Measurements from ENCODE around the gene KIF3B. TPM values are rescaled to one million over a fixed set of nuclear protein-coding genes. Genes with fewer than 3 reads are reported as not detected.
"Not testable (repeated sequence)": the region's sequence is repeated elsewhere in the genome, so short reads cannot be mapped to it uniquely, and the experiment has no call there.

The KIF3B gene
- total and polyA plus RNA-seq, 4 experiments from 2014 or later: 1.6 to 14.5 (median 9.7) TPM

- peak overlapping the region; percentile 24 to 80 (median 66) for H3K4me3 Mint-ChIP-seq
- no peaks in the 10 kb centered on the region for H3K36me3 ChIP-seq (ENCODE audit: insufficient read depth, low read length)
- H3K27ac Mint-ChIP-seq: peak overlapping the region; percentile 70 to 91 (median 81)
- peak; percentile 27 to 75 (median 39) for DNase-seq
- H3K4me1 ChIP-seq (ENCODE audit: insufficient read depth, low read length): peaks cover 34% of the 10 kb centered on the region
- H3K9me3 Mint-ChIP-seq: peaks cover 0 to 1% (median 0%) of the 10 kb centered on the region in 8 donors
- no peaks in the 10 kb centered on the region for H3K9me3 ChIP-seq (ENCODE audit: control insufficient read depth in 1 of 2, low read length in 2 of 2)
- no peaks in the 10 kb centered on the region for H3K27me3 Mint-ChIP-seq
- peaks cover 1 to 6% of the 10 kb centered on the region in 2 donors for H3K36me3 Mint-ChIP-seq
- H3K27me3 ChIP-seq (ENCODE audit: insufficient read depth, low read length): no peaks in the 10 kb centered on the region
- peaks cover 37 to 48% (median 41%) of the 10 kb centered on the region in 4 donors for H3K4me1 Mint-ChIP-seq
- H3K4me3 ChIP-seq (ENCODE audit: low read length in 2 of 2): no peak overlapping the region
- CTCF ChIA-PET (ENCODE audit: partially characterized antibody): interaction anchor here (0.7 to 1.5 kb wide), 6 partner anchors 9 to 237 kb away, joined by 3 to 4 read pairs (median 3); partner anchors contain the start of gene ASXL1
- intact Hi-C loops (cut with micrococcal nuclease): no loop called here
- H3K27ac ChIP-seq (ENCODE audit: low read depth, low read length): peak overlapping the region; percentile 60
- POLR2A ChIA-PET (ENCODE audit: partially characterized antibody): interaction anchor here (0.6 to 2.2 kb wide), 8 partner anchors 9 to 367 kb away, joined by 3 to 10 read pairs (median 4); partner anchors contain the start of gene ASXL1
Observed at GRCh38 chr20:32285621-32286371, 8.3 kb downstream of the KIF3B start.

GRCh38 chr20:32287231-32287638, 9.8 kb downstream of the KIF3B start:
- H3K27me3 ChIP-seq (ENCODE audit: insufficient read depth, low read length): no peaks in the 10 kb centered on the region
- no peak overlapping the region for H3K27ac ChIP-seq (ENCODE audit: low read depth, low read length)
- H3K27me3 Mint-ChIP-seq: no peaks in the 10 kb centered on the region
- intact Hi-C loops (cut with micrococcal nuclease): no loop called here
- H3K36me3 Mint-ChIP-seq: peaks cover 0 to 1% of the 10 kb centered on the region in 2 donors
- POLR2A ChIA-PET (ENCODE audit: partially characterized antibody): interaction anchor here (0.7 to 1.0 kb wide), 2 partner anchors 10 to 11 kb away, joined by 3 read pairs; partner anchors contain the start of gene KIF3B
- peaks cover 32% of the 10 kb centered on the region for H3K4me1 ChIP-seq (ENCODE audit: insufficient read depth, low read length)
- H3K36me3 ChIP-seq (ENCODE audit: insufficient read depth, low read length): no peaks in the 10 kb centered on the region
- no peak overlapping the region for H3K4me3 Mint-ChIP-seq
- peak overlapping the region in 3 of 7 donors; percentile 7 to 47 (median 22) for H3K27ac Mint-ChIP-seq
- no peak for DNase-seq
- CTCF ChIA-PET (ENCODE audit: partially characterized antibody): no interaction called here
- H3K9me3 Mint-ChIP-seq: peaks cover 0 to 1% (median 0%) of the 10 kb centered on the region in 8 donors
- no peak overlapping the region for H3K4me3 ChIP-seq (ENCODE audit: low read length in 2 of 2)
- peaks cover 31 to 35% (median 31%) of the 10 kb centered on the region in 4 donors for H3K4me1 Mint-ChIP-seq
- H3K9me3 ChIP-seq (ENCODE audit: control insufficient read depth in 1 of 2, low read length in 2 of 2): no peaks in the 10 kb centered on the region

GRCh38 chr20:32288225-32288849, 10.9 kb downstream of the KIF3B start:
- H3K4me1 Mint-ChIP-seq: peaks cover 29 to 32% (median 30%) of the 10 kb centered on the region in 4 donors
- no peaks in the 10 kb centered on the region for H3K36me3 ChIP-seq (ENCODE audit: insufficient read depth, low read length)
- H3K4me1 ChIP-seq (ENCODE audit: insufficient read depth, low read length): peaks cover 32% of the 10 kb centered on the region
- no peak overlapping the region for H3K27ac ChIP-seq (ENCODE audit: low read depth, low read length)
- H3K4me3 ChIP-seq (ENCODE audit: low read length in 2 of 2): no peak overlapping the region
- ChIA-PET POLR2A (ENCODE audit: partially characterized antibody) (no interaction called here), CTCF (ENCODE audit: partially characterized antibody) (no interaction called here)
- H3K9me3 Mint-ChIP-seq: peaks cover 0 to 1% (median 0%) of the 10 kb centered on the region in 8 donors
- H3K4me3 Mint-ChIP-seq: no peak overlapping the region
- DNase-seq: no peak
- H3K27me3 Mint-ChIP-seq: no peaks in the 10 kb centered on the region
- H3K27me3 ChIP-seq (ENCODE audit: insufficient read depth, low read length): no peaks in the 10 kb centered on the region
- H3K27ac Mint-ChIP-seq: peak overlapping the region in 1 of 7 donors; percentile 47
- no peaks in the 10 kb centered on the region for H3K9me3 ChIP-seq (ENCODE audit: control insufficient read depth in 1 of 2, low read length in 2 of 2)
- H3K36me3 Mint-ChIP-seq: peaks cover 1 to 5% of the 10 kb centered on the region in 2 donors
- intact Hi-C loops (cut with micrococcal nuclease): no loop called here

GRCh38 chr20:32289299-32289660, 11.8 kb downstream of the KIF3B start:
- H3K4me1 ChIP-seq (ENCODE audit: insufficient read depth, low read length): peaks cover 29% of the 10 kb centered on the region
- POLR2A ChIA-PET (ENCODE audit: partially characterized antibody); H3K9me3 ChIP-seq (ENCODE audit: control insufficient read depth in 1 of 2, low read length in 2 of 2); H3K27me3 ChIP-seq (ENCODE audit: insufficient read depth, low read length); H3K27me3 Mint-ChIP-seq; H3K27ac ChIP-seq (ENCODE audit: low read depth, low read length); H3K36me3 Mint-ChIP-seq; intact Hi-C loops (cut with micrococcal nuclease); H3K27ac Mint-ChIP-seq; CTCF ChIA-PET (ENCODE audit: partially characterized antibody); DNase-seq; H3K36me3 ChIP-seq (ENCODE audit: insufficient read depth, low read length); H3K4me3 ChIP-seq (ENCODE audit: low read length in 2 of 2); H3K4me3 Mint-ChIP-seq; H3K9me3 Mint-ChIP-seq: not testable (repeated sequence)
- peaks cover 29 to 31% (median 29%) of the 10 kb centered on the region in 4 donors for H3K4me1 Mint-ChIP-seq

- DNase-seq: no peak
- Mint-ChIP-seq H3K4me1 (peaks cover 24 to 29% (median 26%) of the 10 kb centered on the region in 4 donors), H3K27me3 (no peaks in the 10 kb centered on the region), H3K4me3 (no peak overlapping the region), H3K36me3 (peaks cover 1 to 6% of the 10 kb centered on the region in 2 donors), H3K27ac (no peak overlapping the region), H3K9me3 (no peaks in the 10 kb centered on the region)
- Histone ChIP-seq H3K27me3 (ENCODE audit: insufficient read depth, low read length) (no peaks in the 10 kb centered on the region), H3K27ac (ENCODE audit: low read depth, low read length) (no peak overlapping the region), H3K4me1 (ENCODE audit: insufficient read depth, low read length) (peaks cover 24% of the 10 kb centered on the region), H3K36me3 (ENCODE audit: insufficient read depth, low read length) (no peaks in the 10 kb centered on the region), H3K4me3 (ENCODE audit: low read length in 2 of 2) (no peak overlapping the region), H3K9me3 (ENCODE audit: control insufficient read depth in 1 of 2, low read length in 2 of 2) (no peaks in the 10 kb centered on the region)
- ChIA-PET POLR2A (ENCODE audit: partially characterized antibody) (no interaction called here), CTCF (ENCODE audit: partially characterized antibody) (interaction anchor here (0.9 kb wide), 1 partner anchor 85 kb away, joined by 3 read pairs; no protein-coding TSS in a partner anchor)
- intact Hi-C loops (cut with micrococcal nuclease): no loop called here
Observed at GRCh38 chr20:32289661-32290431, 12.4 kb downstream of the KIF3B start.

GRCh38 chr20:32291166-32291565, 13.7 kb downstream of the KIF3B start:
- H3K27ac Mint-ChIP-seq: no peak overlapping the region
- no peak overlapping the region for H3K27ac ChIP-seq (ENCODE audit: low read depth, low read length)
- no peak overlapping the region for H3K4me3 ChIP-seq (ENCODE audit: low read length in 2 of 2)
- H3K9me3 ChIP-seq (ENCODE audit: control insufficient read depth in 1 of 2, low read length in 2 of 2): no peaks in the 10 kb centered on the region
- no peaks in the 10 kb centered on the region for H3K9me3 Mint-ChIP-seq
- POLR2A ChIA-PET (ENCODE audit: partially characterized antibody): no interaction called here
- intact Hi-C loops (cut with micrococcal nuclease): no loop called here
- H3K4me1 ChIP-seq (ENCODE audit: insufficient read depth, low read length): peaks cover 10% of the 10 kb centered on the region
- no peak for DNase-seq
- no peaks in the 10 kb centered on the region for H3K27me3 ChIP-seq (ENCODE audit: insufficient read depth, low read length)
- no peaks in the 10 kb centered on the region for H3K36me3 ChIP-seq (ENCODE audit: insufficient read depth, low read length)
- H3K27me3 Mint-ChIP-seq: no peaks in the 10 kb centered on the region
- CTCF ChIA-PET (ENCODE audit: partially characterized antibody): interaction anchor here (0.9 kb wide), 1 partner anchor 83 kb away, joined by 3 read pairs; no protein-coding TSS in a partner anchor
- peaks cover 1 to 6% of the 10 kb centered on the region in 2 donors for H3K36me3 Mint-ChIP-seq
- no peak overlapping the region for H3K4me3 Mint-ChIP-seq
- H3K4me1 Mint-ChIP-seq: peaks cover 11 to 17% (median 14%) of the 10 kb centered on the region in 4 donors
